ENCODE measurements around the gene GLTP.

GLTP gene

DNA sequence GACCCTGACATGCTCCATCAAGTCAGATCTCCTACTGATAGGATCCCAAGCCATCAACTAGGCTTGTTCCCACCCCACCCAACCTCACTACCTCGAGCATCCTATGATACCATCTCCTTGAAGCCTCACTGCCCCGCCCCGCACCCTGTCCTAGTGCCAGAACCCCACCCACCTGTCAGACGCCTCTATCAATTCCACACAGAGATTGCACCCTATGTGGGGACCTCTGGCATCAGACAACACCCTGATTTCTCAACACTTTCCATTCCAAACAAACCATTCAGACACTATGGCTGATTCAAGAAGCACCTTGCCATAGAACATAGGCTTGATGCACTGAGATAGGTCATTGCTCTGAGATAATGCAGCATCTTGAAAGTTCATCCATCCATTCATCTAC is 3.1 kb upstream of the GLTP start:
- TF ChIP-seq CTCF (IDR thresholded peaks at IDR 0.05; ENCODE audit: low read depth, low read length): no peak
- H3K4me3 ChIP-seq (ENCODE audit: low read depth, low read length): no peak overlapping the region

GRCh38 chr12:109881752-109882151 is 1.4 kb upstream of the GLTP start:
- no peak for TF ChIP-seq CTCF (IDR thresholded peaks at IDR 0.05; ENCODE audit: low read depth, low read length)

DNA sequence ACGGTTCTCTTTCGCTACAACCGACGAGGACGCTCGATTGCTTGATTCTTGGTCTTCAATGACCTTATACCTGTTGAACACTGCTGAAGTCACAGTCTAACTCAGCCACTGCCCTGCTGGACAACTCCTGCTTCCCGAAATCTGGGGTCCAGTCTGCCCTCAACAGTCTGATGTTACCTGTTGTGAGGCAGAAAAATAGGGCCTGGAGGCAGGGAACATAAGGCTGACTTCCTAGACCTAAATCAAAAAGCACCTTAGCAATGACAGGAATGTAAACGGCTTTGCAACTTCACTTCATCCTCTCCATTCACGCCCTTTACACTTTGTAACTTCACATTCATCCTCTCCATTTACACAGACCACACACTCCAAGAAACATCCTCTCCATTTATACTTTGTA is 597 bp upstream of the GLTP start:
- no peak for TF ChIP-seq CTCF (IDR thresholded peaks at IDR 0.05; ENCODE audit: low read depth, low read length)
- H3K4me3 ChIP-seq (ENCODE audit: low read depth, low read length): peak overlapping the region; percentile 69

More at GRCh38 chr12:109881752-109882151, 1.4 kb upstream of the GLTP start:
- H3K4me3 ChIP-seq (ENCODE audit: low read depth, low read length): no peak overlapping the region

- H3K4me3 ChIP-seq (ENCODE audit: low read depth, low read length): peak overlapping the region; percentile 93
- no peak for TF ChIP-seq CTCF (IDR thresholded peaks at IDR 0.05; ENCODE audit: low read depth, low read length)
These were observed 844 bp downstream of the GLTP start for GRCh38 chr12:109879351-109880042.

- no peak for TF ChIP-seq CTCF (IDR thresholded peaks at IDR 0.05; ENCODE audit: low read depth, low read length)
- peak overlapping the region; percentile 93 for H3K4me3 ChIP-seq (ENCODE audit: low read depth, low read length)
These were observed 1.6 kb downstream of the GLTP start for GRCh38 chr12:109878749-109879148.

GRCh38 chr12:109878247-109878625 is 2.1 kb downstream of the GLTP start:
- no peak overlapping the region for H3K4me3 ChIP-seq (ENCODE audit: low read depth, low read length)
- TF ChIP-seq CTCF (IDR thresholded peaks at IDR 0.05; ENCODE audit: low read depth, low read length): no peak

GRCh38 chr12:109877504-109878246 is 2.7 kb downstream of the GLTP start:
- no peak overlapping the region for H3K4me3 ChIP-seq (ENCODE audit: low read depth, low read length)
- TF ChIP-seq CTCF (IDR thresholded peaks at IDR 0.05; ENCODE audit: low read depth, low read length): no peak
